Measurements from ENCODE around the gene GMFB.
A peak's percentile ranks its signal among the peaks of the same experiment; 100 is the strongest.

GMFB gene

DNA sequence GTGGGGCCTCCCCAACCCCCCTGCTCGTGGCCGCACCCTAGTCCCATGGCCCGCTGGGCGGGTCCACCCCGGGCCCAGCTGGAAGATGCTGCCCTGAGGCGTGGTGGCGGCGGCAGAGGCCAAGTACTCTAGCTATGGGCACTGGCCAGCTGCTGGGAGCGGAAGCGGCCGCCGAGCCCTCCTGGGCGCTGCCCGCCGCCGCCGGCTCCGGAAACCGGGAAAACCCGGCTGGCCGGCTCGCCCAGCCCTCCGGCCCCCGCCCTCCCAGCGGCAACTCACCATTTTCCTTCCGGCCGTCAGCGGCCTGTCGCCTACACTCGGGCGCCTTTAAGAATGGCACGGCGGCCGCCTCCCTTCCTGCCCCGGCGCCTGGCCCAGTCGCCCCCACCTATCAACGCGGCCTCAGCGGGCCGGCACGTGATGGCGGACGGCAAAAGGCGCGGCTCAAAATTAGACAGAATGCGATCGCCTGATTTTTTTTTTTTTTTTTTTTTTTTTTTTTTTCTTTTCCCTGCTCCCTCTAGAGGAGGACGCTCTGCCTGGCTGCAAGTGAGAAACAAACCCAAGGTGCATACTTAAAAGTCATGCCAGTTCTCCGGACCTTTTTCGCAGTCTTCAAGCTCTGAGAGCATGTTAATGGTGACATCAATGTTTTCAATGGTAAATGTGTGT is at the start of gene GMFB:
Gene GMFB, minus strand, starts transcription at position 335 of the 672 bp plus-strand sequence. Its CDS starts 53 bp downstream, at position 282.
- Histone ChIP-seq H3K27ac (peak within 1 kb of the TSS; percentile 91), H3K4me3 (ENCODE audit: low read depth, low read length) (peak within 1 kb of the TSS; percentile 76), H3K36me3 (replicated peaks) (no peaks in the 10 kb centered on the region), H3K27me3 (replicated peaks) (no peaks in the 10 kb centered on the region)
- peak; percentile 82 for DNase-seq
- TF ChIP-seq, protein P1, sequence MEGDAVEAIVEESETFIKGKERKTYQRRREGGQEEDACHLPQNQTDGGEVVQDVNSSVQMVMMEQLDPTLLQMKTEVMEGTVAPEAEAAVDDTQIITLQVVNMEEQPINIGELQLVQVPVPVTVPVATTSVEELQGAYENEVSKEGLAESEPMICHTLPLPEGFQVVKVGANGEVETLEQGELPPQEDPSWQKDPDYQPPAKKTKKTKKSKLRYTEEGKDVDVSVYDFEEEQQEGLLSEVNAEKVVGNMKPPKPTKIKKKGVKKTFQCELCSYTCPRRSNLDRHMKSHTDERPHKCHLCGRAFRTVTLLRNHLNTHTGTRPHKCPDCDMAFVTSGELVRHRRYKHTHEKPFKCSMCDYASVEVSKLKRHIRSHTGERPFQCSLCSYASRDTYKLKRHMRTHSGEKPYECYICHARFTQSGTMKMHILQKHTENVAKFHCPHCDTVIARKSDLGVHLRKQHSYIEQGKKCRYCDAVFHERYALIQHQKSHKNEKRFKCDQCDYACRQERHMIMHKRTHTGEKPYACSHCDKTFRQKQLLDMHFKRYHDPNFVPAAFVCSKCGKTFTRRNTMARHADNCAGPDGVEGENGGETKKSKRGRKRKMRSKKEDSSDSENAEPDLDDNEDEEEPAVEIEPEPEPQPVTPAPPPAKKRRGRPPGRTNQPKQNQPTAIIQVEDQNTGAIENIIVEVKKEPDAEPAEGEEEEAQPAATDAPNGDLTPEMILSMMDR (IDR thresholded peaks at IDR 0.05; ENCODE audit: low read depth, low read length, missing control alignments) = peak; percentile 68
- in situ Hi-C loops (cut with HindIII; ENCODE audit: low pct_ligation_motif_present, low sequenced_read_pairs) = no loop called here

- Histone ChIP-seq H3K36me3 (replicated peaks) (no peaks in the 10 kb centered on the region), H3K27me3 (replicated peaks) (no peaks in the 10 kb centered on the region), H3K27ac (no peak overlapping the region), H3K4me3 (ENCODE audit: low read depth, low read length) (no peak overlapping the region)
- TF ChIP-seq, protein P1 (IDR thresholded peaks at IDR 0.05; ENCODE audit: low read depth, low read length, missing control alignments) = no peak
- in situ Hi-C loops (cut with HindIII; ENCODE audit: low pct_ligation_motif_present, low sequenced_read_pairs) = no loop called here
- DNase-seq = no peak
Observed at GRCh38 chr14:54538055-54538454, 49.3 kb upstream of the GMFB start.

DNA sequence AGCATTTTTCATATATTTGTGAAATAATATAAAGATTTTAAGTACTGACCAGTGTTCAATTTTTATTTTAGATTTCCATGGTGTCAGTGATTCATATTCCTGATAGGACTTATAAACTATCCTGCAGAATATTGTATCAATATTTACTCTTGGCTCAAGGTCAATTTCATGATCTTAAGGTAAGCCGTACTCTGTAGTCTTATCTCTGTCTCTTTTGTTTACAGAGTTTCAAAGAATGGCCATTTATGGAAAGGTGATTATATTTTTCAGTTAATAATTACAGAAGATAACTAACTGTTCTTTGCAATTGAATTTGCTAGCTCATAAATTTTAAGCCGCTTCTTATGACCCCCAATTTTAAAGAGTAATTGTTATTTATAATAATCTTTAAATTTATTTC is 48.9 kb upstream of the GMFB start:
- TF ChIP-seq, protein P1 (IDR thresholded peaks at IDR 0.05; ENCODE audit: low read depth, low read length, missing control alignments) = no peak
- DNase-seq = no peak
- Histone ChIP-seq H3K36me3 (replicated peaks) (no peaks in the 10 kb centered on the region), H3K4me3 (ENCODE audit: low read depth, low read length) (no peak overlapping the region), H3K27ac (no peak overlapping the region), H3K27me3 (replicated peaks) (no peaks in the 10 kb centered on the region)
- in situ Hi-C loops (cut with HindIII; ENCODE audit: low pct_ligation_motif_present, low sequenced_read_pairs) = no loop called here

DNA sequence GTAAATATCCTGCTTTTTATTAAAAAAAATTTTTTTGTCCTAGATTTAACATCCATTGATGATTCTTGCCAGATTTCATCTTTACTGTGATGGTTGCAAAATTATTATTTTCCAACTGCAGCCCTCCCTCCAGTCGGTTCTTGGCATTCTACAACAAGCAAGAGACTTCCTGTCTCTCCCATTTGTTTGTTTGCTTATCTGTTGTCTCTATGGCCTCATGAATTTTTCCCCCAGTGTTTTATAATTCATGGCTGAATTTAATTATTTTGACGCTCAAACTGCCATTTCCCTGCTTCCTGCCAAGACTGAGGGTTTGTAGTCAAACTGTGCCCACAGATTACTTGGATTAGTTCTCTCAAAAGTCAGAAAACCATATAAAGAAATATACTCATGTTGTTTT is 46.9 kb upstream of the GMFB start:
- H3K27me3 ChIP-seq (replicated peaks) = no peaks in the 10 kb centered on the region
- TF ChIP-seq, protein P1 (IDR thresholded peaks at IDR 0.05; ENCODE audit: low read depth, low read length, missing control alignments) = no peak
- no peak overlapping the region for H3K27ac ChIP-seq
- no peak overlapping the region for H3K4me3 ChIP-seq (ENCODE audit: low read depth, low read length)
- DNase-seq = no peak
- in situ Hi-C loops (cut with HindIII; ENCODE audit: low pct_ligation_motif_present, low sequenced_read_pairs) = no loop called here
- H3K36me3 ChIP-seq (replicated peaks) = no peaks in the 10 kb centered on the region

- no peak for DNase-seq
- H3K4me3 ChIP-seq (ENCODE audit: low read depth, low read length) = no peak overlapping the region
- no peaks in the 10 kb centered on the region for H3K27me3 ChIP-seq (replicated peaks)
- H3K27ac ChIP-seq = no peak overlapping the region
- TF ChIP-seq, protein P1 (IDR thresholded peaks at IDR 0.05; ENCODE audit: low read depth, low read length, missing control alignments) = no peak
- in situ Hi-C loops (cut with HindIII; ENCODE audit: low pct_ligation_motif_present, low sequenced_read_pairs) = no loop called here
- H3K36me3 ChIP-seq (replicated peaks) = no peaks in the 10 kb centered on the region
Observed at GRCh38 chr14:54535126-54535525, 46.3 kb upstream of the GMFB start.

GRCh38 chr14:54533100-54533499 is 44.3 kb upstream of the GMFB start:
- no peak for DNase-seq
- no peak overlapping the region for H3K27ac ChIP-seq
- TF ChIP-seq, protein P1 (IDR thresholded peaks at IDR 0.05; ENCODE audit: low read depth, low read length, missing control alignments) = no peak
- H3K4me3 ChIP-seq (ENCODE audit: low read depth, low read length) = no peak overlapping the region
- no peaks in the 10 kb centered on the region for H3K36me3 ChIP-seq (replicated peaks)
- in situ Hi-C loops (cut with HindIII; ENCODE audit: low pct_ligation_motif_present, low sequenced_read_pairs) = no loop called here
- H3K27me3 ChIP-seq (replicated peaks) = no peaks in the 10 kb centered on the region

Data from brain microvascular endothelial cell (primary cell).